GM12878 (cell line): ENCODE results near the gene IRF8. TPM values are rescaled to one million over a fixed set of nuclear protein-coding genes. Genes with fewer than 3 reads are reported as not detected.

Experiments used
- HDAC6 ChIP-seq: fragments of 200-600 bp; sonication (generic); IDR thresholded peaks from one replicate; pipeline ENCODE4 v1.8.0; 2017; ENCODE audit warnings: antibody characterized with exemption; ENCODE audit not compliant: unreplicated experiment
- MYC ChIP-seq: IDR thresholded peaks from 2 replicates; pipeline ENCODE4 v1.6.1; 2011; ENCODE audit warnings: mild to moderate bottlenecking, low read length, moderate library complexity, inconsistent platforms; ENCODE audit not compliant: insufficient read depth, insufficient replicate concordance, insufficient read length, severe bottlenecking
- polyA plus RNA-seq, 11 experiments: library from polyadenylated mRNA; depleted of rRNA in 4 of 11; unstranded in 6 of 11; stranded (reverse) in 5 of 11; fragments of >200 nt; fragmentation: Nextera tagmentation in 4 of 11; fragmentation: Illumina TruSeq in 1 of 11; extraction: Ambion mirVana in 4 of 11; extraction: Trizol in 1 of 11; gene quantifications; 1 replicate in 1 of 11; 2 replicates in 10 of 11; pipeline versions ENCODE4 v1.2.1 to v1.2.3, GENCODE V29; 2011 to 2016; ENCODE audit warnings: inconsistent platforms in 2 of 11, missing spikeins in 2 of 11, low read depth in 1 of 11
- total RNA-seq, 4 experiments: library from RNA; depleted of rRNA in 3 of 4; stranded (reverse); fragments of >200 nt in 3 of 4; fragmentation: Illumina TruSeq in 1 of 4; extraction: Trizol in 1 of 4; gene quantifications; 2 replicates each; pipeline versions ENCODE4 v1.2.1 to v1.2.3, GENCODE V29; 2013 to 2021
- TF ChIP-seq, protein P1 (sequence below): fragments of 450-650 bp; conservative IDR thresholded peaks from 2 replicates; pipeline ENCODE4 v1.6.1; 2017; ENCODE audit warnings: mild to moderate bottlenecking, moderate library complexity
- TF ChIP-seq, protein P2 (sequence below): IDR thresholded peaks from 2 replicates; pipeline ENCODE4 v1.6.1; 2012; ENCODE audit warnings: low read length, inconsistent platforms
- TF ChIP-seq, protein P3 (sequence below): IDR thresholded peaks from 2 replicates; pipeline ENCODE4 v1.6.1; 2011; ENCODE audit warnings: borderline replicate concordance, low read depth, mild to moderate bottlenecking, moderate library complexity, low read length; ENCODE audit not compliant: insufficient read depth, poor library complexity, severe bottlenecking

Gene IRF8
- total and polyA plus RNA-seq, 10 of the 15 experiments (the other 5 are each of a cell fraction or from before 2014, with no cell fraction given): 17.1 to 237 (median 172) TPM

- TF ChIP-seq, protein P1, sequence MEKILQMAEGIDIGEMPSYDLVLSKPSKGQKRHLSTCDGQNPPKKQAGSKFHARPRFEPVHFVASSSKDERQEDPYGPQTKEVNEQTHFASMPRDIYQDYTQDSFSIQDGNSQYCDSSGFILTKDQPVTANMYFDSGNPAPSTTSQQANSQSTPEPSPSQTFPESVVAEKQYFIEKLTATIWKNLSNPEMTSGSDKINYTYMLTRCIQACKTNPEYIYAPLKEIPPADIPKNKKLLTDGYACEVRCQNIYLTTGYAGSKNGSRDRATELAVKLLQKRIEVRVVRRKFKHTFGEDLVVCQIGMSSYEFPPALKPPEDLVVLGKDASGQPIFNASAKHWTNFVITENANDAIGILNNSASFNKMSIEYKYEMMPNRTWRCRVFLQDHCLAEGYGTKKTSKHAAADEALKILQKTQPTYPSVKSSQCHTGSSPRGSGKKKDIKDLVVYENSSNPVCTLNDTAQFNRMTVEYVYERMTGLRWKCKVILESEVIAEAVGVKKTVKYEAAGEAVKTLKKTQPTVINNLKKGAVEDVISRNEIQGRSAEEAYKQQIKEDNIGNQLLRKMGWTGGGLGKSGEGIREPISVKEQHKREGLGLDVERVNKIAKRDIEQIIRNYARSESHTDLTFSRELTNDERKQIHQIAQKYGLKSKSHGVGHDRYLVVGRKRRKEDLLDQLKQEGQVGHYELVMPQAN: no peak
- no peak for TF ChIP-seq HDAC6
- TF ChIP-seq, protein P2, sequence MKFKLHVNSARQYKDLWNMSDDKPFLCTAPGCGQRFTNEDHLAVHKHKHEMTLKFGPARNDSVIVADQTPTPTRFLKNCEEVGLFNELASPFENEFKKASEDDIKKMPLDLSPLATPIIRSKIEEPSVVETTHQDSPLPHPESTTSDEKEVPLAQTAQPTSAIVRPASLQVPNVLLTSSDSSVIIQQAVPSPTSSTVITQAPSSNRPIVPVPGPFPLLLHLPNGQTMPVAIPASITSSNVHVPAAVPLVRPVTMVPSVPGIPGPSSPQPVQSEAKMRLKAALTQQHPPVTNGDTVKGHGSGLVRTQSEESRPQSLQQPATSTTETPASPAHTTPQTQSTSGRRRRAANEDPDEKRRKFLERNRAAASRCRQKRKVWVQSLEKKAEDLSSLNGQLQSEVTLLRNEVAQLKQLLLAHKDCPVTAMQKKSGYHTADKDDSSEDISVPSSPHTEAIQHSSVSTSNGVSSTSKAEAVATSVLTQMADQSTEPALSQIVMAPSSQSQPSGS: no peak
- TF ChIP-seq, protein P3, sequence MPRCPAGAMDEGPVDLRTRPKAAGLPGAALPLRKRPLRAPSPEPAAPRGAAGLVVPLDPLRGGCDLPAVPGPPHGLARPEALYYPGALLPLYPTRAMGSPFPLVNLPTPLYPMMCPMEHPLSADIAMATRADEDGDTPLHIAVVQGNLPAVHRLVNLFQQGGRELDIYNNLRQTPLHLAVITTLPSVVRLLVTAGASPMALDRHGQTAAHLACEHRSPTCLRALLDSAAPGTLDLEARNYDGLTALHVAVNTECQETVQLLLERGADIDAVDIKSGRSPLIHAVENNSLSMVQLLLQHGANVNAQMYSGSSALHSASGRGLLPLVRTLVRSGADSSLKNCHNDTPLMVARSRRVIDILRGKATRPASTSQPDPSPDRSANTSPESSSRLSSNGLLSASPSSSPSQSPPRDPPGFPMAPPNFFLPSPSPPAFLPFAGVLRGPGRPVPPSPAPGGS: no peak
- no peak for TF ChIP-seq MYC
Measured at GRCh38 chr16:85884808-85885463, 14.0 kb upstream of the IRF8 start (continued).
